Thymus (tissue), 11 donors: ENCODE results near the gene C15orf61. TPM values are rescaled to one million over a fixed set of nuclear protein-coding genes. Genes with fewer than 3 reads are reported as not detected.

Experiments
- DNase-seq, 9 donors: peaks; one replicate each; pipeline ENCODE4 v3.0.0-alpha.2; 2013; ENCODE audit warnings: low spot score in 9 of 9, low read depth in 6 of 9, missing footprints in 1 of 9
- H3K27ac ChIP-seq, 2 donors: one replicate each; pipeline ENCODE4 v1.5.1; 2013; ENCODE audit warnings: control low read depth in 1 of 2, low read depth in 1 of 2, low read length in 1 of 2, mild to moderate bottlenecking in 1 of 2, moderate library complexity in 1 of 2
- H3K27me3 ChIP-seq, 2 donors: one replicate each; pipeline ENCODE4 v1.5.1; 2013; ENCODE audit warnings: low read length in 1 of 2; ENCODE audit not compliant: control insufficient read depth in 2 of 2, insufficient read depth in 1 of 2
- H3K36me3 ChIP-seq, 2 donors: one replicate each; pipeline ENCODE4 v1.5.1; 2013; ENCODE audit warnings: low read length in 1 of 2, mild to moderate bottlenecking in 1 of 2, moderate library complexity in 1 of 2; ENCODE audit not compliant: control insufficient read depth in 2 of 2, insufficient read depth in 2 of 2
- H3K4me1 ChIP-seq, 2 donors: one replicate each; pipeline ENCODE4 v1.5.1; 2013; ENCODE audit warnings: low read length in 2 of 2; ENCODE audit not compliant: control insufficient read depth in 2 of 2, insufficient read depth in 2 of 2
- H3K4me3 ChIP-seq, 2 donors: one replicate each; pipeline ENCODE4 v1.5.1; 2013; ENCODE audit warnings: low read length in 2 of 2, control low read depth in 1 of 2, mild to moderate bottlenecking in 1 of 2
- H3K9me3 ChIP-seq, 2 donors: one replicate each; pipeline ENCODE4 v1.5.1; 2013; ENCODE audit warnings: low read length in 1 of 2, mild to moderate bottlenecking in 1 of 2; ENCODE audit not compliant: control insufficient read depth in 2 of 2, insufficient read depth in 1 of 2
- WGBS: extraction: QIAGEN DNeasy Blood & Tissue Kit; methylation state at CpG from one replicate; pipeline ENCODE4 v1.1.7; 2013; 5-methylcytosine and 5-hydroxymethylcytosine counted together
- polyA plus RNA-seq: library from polyadenylated mRNA; stranded (reverse); fragments of 200-250 nt; gene quantifications from one replicate; pipeline ENCODE4 v1.2.3, GENCODE V29; 2013
- total RNA-seq: library from RNA; stranded (reverse); fragments of 120-200 nt; gene quantifications from one replicate; pipeline ENCODE4 v1.2.4, GENCODE V29; 2013
- donor health status: healthy.

C15orf61 gene
- total and polyA plus RNA-seq, 2 donors = 2.5 to 2.9 TPM

GRCh38 chr15:67501177-67501835, 19.6 kb upstream of the C15orf61 start:
- Histone ChIP-seq H3K27me3 (no peaks in the 10 kb centered on the region), H3K9me3 (no peaks in the 10 kb centered on the region), H3K27ac (no peak overlapping the region), H3K36me3 (no peaks in the 10 kb centered on the region), H3K4me1 (no peaks in the 10 kb centered on the region), H3K4me3 (no peak overlapping the region)
- DNase-seq = peak in 2 of 9 donors; percentile 22 to 54
- WGBS = 49% methylated on average over 2 of the region's 2 CpGs

GRCh38 chr15:67501836-67502461, 19.0 kb upstream of the C15orf61 start:
- Histone ChIP-seq H3K4me3 (no peak overlapping the region), H3K4me1 (no peaks in the 10 kb centered on the region), H3K9me3 (no peaks in the 10 kb centered on the region), H3K36me3 (no peaks in the 10 kb centered on the region), H3K27me3 (no peaks in the 10 kb centered on the region), H3K27ac (no peak overlapping the region)
- DNase-seq = no peak
- 88% methylated on average over 13 of the region's 13 CpGs for WGBS

GRCh38 chr15:67504056-67504455, 16.9 kb upstream of the C15orf61 start:
- no peaks in the 10 kb centered on the region for H3K9me3 ChIP-seq
- WGBS = 97% methylated on average over 6 of the region's 6 CpGs
- no peaks in the 10 kb centered on the region for H3K4me1 ChIP-seq
- DNase-seq = no peak
- no peaks in the 10 kb centered on the region for H3K27me3 ChIP-seq
- H3K4me3 ChIP-seq = no peak overlapping the region
- no peak overlapping the region for H3K27ac ChIP-seq
- H3K36me3 ChIP-seq = no peaks in the 10 kb centered on the region

- Histone ChIP-seq H3K4me3 (no peak overlapping the region), H3K27me3 (no peaks in the 10 kb centered on the region), H3K36me3 (no peaks in the 10 kb centered on the region), H3K4me1 (no peaks in the 10 kb centered on the region), H3K27ac (no peak overlapping the region), H3K9me3 (no peaks in the 10 kb centered on the region)
- WGBS = 97% methylated on average over 5 of the region's 5 CpGs
- DNase-seq = no peak
These were observed 16.1 kb upstream of the C15orf61 start for GRCh38 chr15:67504796-67505195.

GRCh38 chr15:67505675-67506572, 15.0 kb upstream of the C15orf61 start:
- DNase-seq = no peak
- H3K27ac ChIP-seq = no peak overlapping the region
- 94% methylated on average over 5 of the region's 5 CpGs for WGBS
- no peak overlapping the region for H3K4me3 ChIP-seq
- H3K4me1 ChIP-seq = no peaks in the 10 kb centered on the region
- no peaks in the 10 kb centered on the region for H3K27me3 ChIP-seq
- H3K9me3 ChIP-seq = no peaks in the 10 kb centered on the region
- no peaks in the 10 kb centered on the region for H3K36me3 ChIP-seq

- H3K4me1 ChIP-seq = no peaks in the 10 kb centered on the region
- 94% methylated on average over 11 of the region's 11 CpGs for WGBS
- no peak overlapping the region for H3K4me3 ChIP-seq
- no peak overlapping the region for H3K27ac ChIP-seq
- H3K36me3 ChIP-seq = no peaks in the 10 kb centered on the region
- H3K9me3 ChIP-seq = no peaks in the 10 kb centered on the region
- H3K27me3 ChIP-seq = no peaks in the 10 kb centered on the region
- no peak for DNase-seq
These were observed 13.9 kb upstream of the C15orf61 start for GRCh38 chr15:67506775-67507747.

GRCh38 chr15:67508407-67508806, 12.5 kb upstream of the C15orf61 start:
- DNase-seq = no peak
- Histone ChIP-seq H3K9me3 (no peaks in the 10 kb centered on the region), H3K4me3 (no peak overlapping the region), H3K27me3 (no peaks in the 10 kb centered on the region), H3K4me1 (no peaks in the 10 kb centered on the region), H3K36me3 (no peaks in the 10 kb centered on the region), H3K27ac (no peak overlapping the region)
- WGBS = 95% methylated on average over 3 of the region's 3 CpGs

- WGBS = 97% methylated on average over 4 of the region's 4 CpGs
- no peak for DNase-seq
- Histone ChIP-seq H3K9me3 (no peaks in the 10 kb centered on the region), H3K36me3 (no peaks in the 10 kb centered on the region), H3K4me3 (no peak overlapping the region), H3K27me3 (no peaks in the 10 kb centered on the region), H3K4me1 (no peaks in the 10 kb centered on the region), H3K27ac (no peak overlapping the region)
These were observed 11.0 kb upstream of the C15orf61 start for GRCh38 chr15:67509918-67510317.
